ENCODE results near the gene POLR2L.

Gene POLR2L

DNA sequence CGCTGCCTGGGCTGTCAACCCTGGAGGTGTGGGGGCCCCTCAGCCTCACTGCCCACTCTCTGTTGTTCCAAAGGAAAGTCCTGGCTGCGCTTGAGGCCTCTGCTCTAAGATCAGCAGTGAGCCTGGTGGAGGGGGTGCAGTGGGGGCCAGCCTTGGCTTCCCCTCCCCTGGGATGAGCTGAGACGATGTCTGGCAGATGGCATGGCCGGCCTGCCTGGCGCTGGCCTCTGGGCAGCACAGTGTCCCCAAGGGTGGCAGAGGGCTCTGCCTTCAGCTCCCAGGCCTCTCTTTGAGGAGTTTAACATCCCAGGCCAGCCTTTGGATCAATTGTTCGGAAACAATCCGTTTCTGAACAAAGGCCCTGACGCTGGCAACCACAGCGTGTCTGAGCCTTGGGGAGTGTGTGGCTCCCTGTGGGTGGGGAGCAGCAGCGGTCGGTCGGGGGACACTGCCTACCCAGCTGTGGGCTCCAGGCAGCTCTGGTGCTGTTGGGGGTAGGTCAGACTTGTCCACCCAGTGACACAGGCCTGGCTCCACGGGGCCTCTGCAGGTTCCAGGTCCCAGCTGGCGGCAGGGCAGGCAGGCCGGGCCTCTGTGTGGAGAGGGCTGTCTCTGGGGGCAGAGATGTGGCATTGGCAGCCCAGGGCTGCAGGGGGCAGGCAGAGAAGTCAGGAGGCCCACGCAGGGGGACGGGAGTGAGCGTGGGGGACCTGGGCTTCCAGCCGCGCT, 12.4 kb upstream of the POLR2L start:
- no peak for DNase-seq (ENCODE audit: low read depth)

DNA sequence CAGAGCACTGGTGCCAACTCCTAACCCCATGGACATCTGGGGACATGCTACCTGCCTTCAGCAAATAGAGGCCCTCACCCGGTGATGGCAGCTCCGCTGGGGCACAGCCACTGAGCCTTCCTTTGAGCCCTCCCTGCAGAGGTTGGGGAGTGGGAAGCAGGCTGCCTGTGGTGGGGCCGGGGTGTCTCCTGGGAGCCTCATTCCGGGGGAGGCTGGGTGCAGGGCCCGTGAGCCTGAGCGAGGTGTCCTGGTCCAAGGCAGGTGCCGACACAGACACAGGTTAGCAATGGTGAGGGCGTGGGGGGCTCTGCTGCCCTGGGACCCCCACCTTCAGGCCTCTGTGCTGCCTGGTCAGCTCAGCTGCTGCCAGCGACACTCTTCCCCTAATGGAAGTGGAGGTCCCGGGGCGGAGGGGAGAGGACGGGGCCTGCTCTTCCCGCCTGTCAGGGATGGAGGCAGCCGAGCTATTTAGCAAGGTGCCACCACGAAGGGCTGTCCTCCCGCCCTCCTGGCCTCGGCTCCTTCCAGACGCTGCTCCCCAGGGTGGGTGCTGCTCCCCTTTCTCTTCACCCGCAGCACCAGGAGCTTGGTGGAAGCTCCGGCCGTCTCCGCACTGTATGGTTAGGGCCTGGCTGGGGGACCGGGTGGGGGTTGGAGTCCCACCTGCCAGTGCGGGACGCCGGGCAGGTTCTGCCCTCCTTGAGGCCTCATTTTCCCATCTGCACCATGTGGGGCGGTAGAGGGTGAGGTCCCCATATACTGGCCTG, 11.5 kb upstream of the POLR2L start:
- DNase-seq (ENCODE audit: low read depth) = no peak

DNA sequence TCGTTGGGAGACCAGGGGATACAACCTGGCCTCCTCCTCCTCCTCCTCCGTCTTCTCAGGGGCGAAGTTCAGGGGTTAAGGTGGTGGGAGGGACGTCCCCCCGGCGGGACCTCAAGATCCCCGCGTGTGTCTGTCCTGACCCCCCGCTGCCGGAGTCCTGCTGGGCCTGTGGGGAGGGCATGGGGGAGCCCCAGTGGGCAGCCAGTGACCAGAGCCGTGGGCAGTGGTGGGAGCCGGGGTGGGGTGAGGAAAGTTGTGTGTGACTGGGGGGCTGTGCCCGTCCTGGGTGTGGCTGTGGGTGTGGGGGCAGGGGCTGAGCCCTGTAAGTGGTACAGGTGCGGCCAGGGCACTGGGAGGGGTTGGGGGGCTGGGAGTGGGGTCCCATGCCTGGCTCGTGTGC, 10.4 kb upstream of the POLR2L start:
- no peak for DNase-seq (ENCODE audit: low read depth)

DNA sequence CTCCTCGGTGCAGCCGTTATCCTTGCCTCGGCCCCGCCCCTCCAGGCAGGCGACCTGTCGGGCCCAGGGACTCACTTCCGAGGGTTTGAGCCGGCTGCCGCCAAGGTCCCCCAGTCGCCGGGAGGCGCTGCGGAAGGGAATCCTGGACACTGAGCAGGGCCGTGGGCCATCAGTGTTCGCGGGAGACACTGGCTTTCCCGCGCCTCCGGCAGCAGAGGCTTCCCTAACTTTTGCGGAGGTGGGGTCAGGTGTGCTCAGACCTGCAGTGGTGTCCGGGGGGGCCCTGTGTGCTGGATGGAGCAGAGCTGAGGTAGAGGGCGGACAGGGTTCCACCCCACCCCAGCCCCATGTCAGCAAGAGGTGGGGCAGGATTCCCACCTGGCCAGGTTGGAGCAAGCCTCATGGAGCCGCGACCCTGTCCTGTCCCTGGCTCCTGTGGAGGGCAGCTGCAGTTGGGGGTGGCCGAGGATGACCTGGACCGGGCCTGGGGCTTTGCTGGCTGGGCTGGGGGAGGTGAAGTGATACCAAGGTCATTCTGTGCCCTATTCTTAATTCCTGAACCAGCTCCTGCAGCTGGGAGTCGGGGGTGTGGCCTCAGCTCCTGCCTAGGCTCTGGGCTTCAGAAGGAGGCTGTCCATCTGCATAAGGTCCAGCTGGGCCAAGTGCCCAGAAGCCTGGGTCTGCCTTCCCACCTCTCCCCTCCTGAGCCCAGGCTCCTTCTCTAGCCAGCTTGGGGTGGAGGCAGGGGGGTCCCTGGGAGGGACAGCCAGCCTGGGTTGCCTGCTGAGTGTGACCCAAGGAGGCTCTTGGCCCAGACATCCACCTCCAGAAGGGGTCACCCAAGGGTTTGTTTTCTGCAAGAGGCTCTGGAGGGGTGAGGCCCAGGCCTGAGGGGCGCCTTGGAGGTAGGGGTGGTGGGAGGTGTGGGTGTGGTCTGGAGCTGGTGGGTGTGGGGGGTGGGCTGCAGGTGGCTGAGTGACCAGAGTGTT, 8.7 kb upstream of the POLR2L start:
- no peak for DNase-seq (ENCODE audit: low read depth)

DNA sequence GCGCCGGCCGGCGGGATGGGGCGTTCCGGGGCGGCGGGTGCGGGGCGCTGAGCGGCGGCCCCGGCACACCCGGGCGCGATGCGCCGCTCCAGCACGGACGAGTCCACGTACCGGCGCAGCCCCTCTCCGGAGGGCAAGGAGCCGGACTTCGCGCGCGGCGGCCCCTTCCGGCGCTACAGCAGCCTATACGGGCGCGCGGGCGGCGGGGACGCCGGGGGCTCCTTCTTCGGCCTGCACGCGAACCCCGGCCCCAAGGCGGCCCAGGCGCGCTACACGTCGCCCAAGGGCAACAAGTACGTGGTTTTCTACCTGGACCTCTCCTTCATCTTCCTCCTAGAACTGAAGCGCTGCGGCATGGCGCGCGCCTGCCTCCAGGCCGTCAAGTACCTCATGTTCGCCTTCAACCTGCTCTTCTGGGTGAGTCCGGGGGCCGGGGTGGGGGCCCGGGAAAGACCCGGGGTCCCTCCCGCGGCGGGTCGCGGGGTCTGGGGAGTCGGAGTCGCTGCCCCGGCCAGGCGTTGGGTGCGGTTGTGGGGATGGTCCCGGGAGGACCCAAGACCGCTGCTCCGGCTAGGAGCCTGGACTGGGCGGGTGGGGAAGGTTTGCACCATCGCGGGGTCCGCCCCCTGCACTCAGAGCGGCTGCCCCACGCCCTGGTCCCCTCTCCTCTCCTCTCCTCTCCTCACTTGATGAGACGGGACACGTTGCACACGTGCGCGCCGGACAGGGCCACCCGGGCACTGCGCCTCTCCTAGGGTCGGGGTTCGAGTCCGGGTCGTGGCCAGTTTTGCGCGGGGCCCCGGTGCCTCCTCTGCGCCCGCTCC, 7.8 kb upstream of the POLR2L start:
- DNase-seq (ENCODE audit: low read depth) = no peak

DNA sequence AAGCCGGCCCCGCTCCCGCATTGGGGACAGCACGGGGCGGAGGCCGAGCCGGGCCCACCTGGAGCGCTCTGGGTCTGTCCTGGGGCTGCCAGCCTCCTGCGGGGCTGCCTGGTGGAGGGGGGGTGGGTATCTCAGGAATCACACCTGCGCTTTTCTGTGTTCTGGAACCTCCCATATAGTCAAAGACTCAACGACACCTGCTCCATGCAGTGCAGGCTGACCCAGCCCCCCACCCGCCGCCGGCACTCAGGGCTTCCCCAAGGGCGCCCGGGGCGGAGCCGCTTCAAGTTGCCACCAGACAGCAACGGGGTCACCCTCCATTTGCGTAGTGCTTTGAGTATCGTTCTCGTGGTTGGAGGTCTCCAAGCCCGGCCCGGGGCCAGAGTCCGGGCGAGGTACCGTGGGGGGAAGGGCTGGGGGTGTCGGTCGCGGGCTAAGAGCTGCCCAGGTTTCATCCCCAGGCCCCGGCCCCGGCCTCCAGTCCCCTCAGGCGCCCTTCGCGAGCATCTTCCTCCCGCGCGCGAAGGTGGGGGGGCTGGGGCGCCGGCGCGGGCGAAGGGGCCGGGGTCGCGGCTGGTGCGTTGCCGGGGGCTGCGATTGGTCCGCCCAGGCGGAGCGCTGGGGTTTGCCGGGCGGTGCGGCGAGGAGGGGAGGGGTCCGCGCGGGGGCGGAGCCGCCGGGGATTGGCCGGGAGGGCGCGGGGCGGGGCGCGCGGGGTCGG, 6.9 kb upstream of the POLR2L start:
- no peak for DNase-seq (ENCODE audit: low read depth)

DNA sequence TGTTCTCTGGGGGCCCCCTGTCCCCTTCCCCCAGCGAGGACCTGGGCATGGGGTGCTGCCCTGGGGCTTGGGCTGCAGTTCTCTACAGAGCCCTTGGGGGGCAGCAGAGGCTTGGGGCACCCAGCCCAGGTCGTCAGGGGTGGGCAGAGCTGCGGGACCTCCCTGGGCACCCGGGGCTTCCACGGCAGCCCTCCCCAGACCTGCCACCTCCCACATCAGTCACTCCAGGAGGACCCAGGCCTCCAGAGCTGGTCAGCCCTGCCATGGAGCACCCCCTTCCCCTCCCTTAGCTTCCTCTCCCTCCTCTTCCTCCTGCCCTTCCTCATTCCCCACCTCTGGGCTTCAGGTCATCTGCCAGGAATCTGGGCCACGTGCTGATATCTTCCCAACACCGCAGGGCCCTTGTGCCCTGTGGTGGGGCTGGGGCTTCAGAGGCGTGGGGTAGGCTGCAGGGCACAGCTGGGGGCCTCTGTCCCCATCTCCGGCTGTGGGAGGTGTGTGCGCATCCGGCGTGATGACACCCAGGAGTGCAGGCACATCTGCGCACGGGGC, 6.1 kb upstream of the POLR2L start:
- DNase-seq (ENCODE audit: low read depth) = peak; percentile 45

DNA sequence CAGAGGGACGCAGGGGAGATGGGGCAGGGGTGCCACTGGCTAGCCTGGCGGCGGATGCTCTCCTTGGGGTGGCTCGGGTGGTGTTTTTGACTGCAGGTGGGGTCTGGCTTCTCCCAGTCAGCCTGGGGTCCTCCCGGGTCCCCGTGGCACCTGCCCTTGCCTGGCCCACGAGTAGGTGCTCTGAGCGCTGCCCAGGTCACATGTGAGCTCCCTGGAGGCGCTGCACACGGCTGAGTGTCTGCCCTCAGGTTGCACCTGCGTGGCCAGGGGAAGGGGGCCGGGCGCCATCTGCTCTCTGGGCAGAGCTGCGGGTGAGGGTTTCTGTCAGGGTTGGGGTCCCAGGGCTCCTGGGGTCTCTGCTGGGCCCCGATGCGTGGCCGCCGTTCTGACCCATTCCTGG, 5.5 kb upstream of the POLR2L start:
- no peak for DNase-seq (ENCODE audit: low read depth)

DNA sequence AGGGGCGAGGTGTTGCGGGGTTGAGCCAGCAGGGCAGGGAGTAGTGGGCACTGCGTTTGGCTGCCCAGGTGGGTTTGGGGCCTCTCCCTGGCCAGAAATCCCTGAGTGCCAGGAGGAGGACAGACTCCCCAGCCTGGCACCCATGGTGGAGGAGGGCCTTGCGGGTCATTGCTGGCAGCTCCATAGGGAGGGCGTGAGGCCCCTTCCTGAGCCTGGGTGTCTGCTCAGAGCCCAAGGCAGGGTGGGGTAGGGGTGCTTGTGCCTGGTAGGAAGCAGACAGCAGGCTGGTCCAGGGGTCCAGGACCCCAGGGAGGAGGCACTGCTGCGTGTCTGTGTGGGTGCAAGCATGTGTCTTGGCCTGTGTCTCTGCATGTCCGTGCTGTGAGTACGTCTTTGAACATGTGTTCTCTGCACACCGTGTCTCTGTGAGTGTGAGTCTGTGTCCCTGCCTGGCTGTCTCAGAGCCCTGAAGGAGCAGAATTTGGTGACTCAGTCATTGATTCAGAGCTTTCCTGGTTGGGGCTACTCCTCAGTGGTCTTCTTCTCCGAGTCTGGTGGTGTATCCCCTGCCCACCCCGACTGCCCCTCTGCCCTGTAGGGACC, 4.3 kb upstream of the POLR2L start:
- no peak for DNase-seq (ENCODE audit: low read depth)

DNA sequence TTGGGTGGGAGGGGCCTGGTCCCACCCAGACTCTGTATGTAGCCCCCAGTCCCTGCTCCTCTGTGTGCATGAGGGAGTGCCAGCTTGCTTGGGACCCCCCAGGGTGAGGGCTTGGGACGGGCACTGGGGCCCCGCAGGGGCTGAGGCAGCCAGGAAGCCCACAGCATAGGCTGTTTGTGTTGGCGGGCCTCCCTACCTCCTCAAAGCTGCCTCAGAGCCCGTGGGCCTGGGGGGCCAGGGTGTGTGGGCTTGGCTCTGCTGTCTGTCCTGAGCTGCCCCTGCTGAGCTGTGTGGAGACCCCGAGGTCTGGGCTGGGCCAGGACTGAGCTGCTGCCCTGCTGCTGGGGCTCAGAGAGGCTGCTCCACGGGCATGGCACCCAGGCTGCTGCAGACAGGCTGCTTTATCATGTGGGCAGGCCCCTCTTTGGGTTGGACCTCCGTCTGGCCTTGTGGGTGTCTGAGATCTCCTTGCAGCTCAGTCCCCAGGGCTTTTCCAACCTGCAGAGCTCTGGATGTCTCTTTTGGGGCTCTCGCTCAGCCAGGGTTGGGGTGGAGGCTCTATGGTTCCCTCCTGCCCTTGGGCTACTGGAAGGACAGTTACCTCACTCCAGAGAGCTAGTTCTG, 3.7 kb upstream of the POLR2L start:
- no peak for DNase-seq (ENCODE audit: low read depth)

DNA sequence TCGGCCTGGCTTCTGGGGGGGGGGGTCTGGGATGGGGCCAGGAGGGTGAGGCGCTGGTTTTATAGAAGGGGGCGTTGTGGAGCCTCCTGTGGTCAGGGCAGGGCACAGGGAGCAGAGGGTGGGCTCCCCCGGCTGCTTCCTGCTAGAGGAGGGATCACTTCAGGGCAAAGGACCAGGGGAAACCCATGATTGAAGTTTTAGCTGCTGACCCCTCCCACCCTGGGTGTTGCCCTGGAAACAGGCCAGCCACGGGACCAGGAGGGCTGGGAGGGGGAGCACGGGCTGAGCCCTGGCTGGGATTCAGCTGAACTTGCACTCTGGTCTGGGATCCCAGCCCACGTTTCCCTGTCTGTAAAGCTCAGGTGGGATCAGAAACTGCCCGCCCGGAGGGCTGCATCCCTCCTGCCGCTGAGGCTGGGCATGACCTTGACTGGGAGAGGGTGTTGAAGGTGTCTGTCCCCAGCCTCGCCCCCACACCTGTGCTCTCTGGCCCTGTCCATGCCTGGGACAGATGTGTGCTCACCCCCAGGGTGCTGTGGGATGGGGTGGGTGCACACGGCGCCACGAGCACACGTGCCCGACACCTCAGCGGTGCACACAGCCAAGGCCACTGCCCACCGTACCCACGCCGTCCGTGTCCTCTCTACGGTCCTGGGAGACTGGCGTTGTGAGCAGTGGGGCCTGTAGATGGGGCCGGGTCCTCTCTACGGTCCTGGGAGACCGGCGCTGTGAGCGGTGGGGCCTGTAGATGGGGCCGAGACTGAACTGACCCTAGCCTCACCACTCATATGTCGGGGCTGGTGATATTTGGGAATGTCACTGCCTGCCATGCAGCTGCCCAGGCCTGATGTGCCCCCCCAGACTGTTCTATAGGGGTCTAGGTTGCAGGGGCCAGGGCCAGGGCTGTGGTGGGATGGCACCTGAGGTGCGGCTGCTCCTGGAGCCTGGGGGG, 2.6 kb upstream of the POLR2L start:
- DNase-seq (ENCODE audit: low read depth) = no peak

DNA sequence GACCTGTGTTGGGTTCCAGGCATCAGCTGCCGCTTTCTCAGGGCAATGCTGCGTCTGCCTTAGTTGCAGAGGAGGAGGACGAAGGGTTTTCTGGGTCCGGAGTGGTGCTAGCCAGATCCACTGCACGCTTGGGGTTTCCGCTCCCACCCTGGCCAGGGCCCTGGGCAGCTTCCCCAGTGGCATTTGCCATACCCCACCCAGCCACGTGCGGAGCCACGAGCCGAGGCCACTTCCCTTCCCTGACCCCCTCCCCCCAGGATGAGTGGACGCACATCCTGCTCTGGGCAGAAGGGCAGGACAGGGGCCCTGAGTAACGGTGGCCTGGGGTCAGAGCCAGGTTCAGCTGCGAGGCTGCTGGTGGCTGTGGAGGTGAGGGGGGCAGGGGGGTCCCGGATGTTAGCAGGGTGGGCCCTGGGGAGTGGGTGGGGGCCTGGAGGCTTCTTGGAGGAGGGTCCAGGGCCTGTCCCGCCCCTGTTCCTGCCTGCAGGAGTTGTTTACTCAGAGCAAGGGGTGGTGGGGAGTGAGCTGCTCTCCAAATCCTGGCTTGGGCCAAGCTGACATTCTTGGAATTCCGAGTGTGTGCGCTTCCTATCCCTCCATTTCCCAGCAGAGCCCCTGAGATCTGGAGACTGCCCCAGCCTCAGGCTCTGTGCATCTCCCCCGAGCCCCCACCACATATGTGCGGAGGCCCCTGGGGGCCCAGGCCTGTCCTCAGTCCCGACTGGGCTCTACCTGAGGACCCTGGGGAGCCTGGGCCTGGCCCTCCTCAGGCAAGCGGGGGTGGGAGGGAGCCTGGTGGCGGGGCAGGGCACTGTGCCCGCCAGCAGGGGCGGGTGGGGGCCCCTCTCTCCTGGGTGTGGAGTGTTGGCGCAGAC, 1.7 kb upstream of the POLR2L start:
- DNase-seq (ENCODE audit: low read depth) = no peak

DNA sequence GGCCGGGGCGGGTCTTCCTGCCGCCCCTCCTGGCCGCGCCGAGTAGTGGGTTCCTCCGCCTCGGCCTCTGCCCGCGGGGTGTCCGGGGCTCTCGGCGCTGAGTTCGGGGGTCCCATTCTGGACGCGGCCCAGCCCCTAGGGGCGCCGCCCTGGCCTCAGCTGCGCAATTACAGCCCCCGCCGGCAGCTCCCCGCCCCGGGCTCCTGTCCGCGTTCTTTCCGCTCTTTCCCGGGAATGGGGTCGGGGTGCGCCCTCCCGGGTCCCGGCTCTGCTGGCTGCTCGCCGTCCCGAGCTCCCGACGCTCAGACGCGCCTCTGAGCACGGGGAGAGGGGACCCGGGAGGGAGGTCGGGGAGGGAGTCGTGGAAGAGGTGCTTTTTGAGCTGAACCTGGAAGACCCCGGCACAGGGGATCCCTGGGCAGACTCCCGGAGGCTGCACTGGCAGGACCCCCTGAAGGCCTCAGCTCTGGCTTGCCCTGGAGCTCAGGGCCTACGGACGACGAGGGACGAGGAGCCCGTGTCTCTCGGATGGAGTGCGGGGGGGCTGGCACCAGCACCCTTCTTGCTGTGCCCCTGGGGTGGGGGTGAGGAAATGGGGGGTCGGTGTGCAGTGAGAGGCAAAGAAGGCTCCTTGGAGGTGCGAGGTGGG, 881 bp upstream of the POLR2L start:
- no peak for DNase-seq (ENCODE audit: low read depth)

DNA sequence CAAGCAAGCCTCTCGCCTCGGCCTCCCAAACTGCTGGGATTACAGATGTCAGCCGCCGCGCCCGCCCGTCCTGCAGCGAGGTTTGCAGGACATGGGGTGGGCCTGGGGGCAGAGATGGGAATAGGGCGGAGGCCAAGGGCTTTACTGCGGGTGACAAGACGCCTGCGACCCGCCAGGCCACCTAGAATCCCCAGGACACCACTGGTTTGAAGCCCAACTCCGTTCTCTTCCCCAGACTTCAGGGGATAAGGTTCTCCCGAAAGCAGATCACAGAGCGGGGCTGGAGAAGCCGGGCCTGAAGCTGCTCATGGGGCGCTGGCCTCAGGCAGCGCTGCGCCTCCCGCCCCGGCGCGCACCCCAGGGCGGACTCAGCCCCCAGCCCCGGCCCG, 354 bp downstream of the POLR2L start:
- DNase-seq (ENCODE audit: low read depth) = no peak

DNA sequence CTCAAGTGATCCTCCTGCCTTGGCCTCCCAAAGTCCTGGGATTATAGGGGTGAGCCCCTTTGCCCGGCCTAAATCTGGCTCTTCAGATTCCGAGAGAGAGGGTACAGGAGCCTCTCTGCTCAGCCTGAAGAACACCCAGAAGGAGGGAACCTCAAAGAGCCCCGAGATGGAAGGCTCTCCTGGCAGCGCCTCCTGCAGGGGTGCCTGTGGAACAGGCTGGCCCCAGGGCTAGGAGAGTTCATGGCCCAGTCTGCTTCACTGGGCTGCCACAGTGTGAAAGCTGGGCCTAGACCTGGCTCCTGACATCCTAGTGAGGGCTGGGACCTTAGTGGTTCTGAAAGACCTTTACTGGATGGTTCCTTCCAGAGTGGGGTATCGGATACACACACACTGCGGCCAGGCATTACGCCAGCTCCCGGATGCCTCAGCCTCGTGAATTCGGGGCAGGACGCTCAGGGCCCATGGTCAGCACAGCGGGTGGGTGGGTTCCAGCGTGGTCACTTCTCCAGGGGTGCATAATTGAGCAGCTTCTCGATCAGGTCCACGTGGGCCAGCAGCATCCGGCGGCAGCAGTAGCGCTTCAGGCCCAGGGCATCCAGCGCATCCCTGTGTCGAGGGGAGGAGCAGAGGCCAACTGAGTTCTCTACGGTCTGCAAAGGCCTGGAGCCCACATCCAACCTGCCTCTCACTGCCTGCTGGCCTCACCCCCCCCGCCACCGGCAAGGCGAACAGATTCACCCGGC, 2.3 kb downstream of the POLR2L start:
- no peak for DNase-seq (ENCODE audit: low read depth)

DNA sequence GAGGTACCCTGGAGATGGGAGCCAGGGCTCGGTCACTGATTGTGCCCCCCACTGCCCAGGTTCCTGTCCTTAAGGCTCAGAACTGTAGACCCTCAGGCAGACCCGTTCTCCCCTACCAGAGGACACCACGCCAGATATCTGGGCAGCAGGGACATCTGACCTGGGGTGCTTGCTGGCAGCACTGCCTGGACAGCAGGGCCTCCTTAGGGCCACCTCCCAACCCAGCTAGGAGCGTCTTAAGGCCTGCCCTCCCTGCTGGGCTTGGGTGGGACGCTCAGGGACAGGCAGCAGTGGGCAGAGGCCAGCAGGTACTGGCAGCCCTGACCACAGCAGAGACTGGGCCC, 3.1 kb downstream of the POLR2L start:
- DNase-seq (ENCODE audit: low read depth) = no peak
